Measurements from ENCODE around the gene USP49.
A peak's percentile ranks its signal among the peaks of the same experiment; 100 is the strongest.

The USP49 gene

GRCh38 chr6:41787219-41787917 lies 107.8 kb downstream of the USP49 start, which contains the start of gene TOMM6:
Gene TOMM6 (plus strand): TSS chr6:41787694. CDS start chr6:41787698, 4 bp downstream.
- Histone ChIP-seq H3K9ac (ENCODE audit: low read depth, low read length) (peak within 1 kb of the TSS; percentile 91), H3K27ac (ENCODE audit: low read depth, low read length) (peak within 1 kb of the TSS; percentile 91), H3K9me3 (ENCODE audit: control insufficient read depth, insufficient read depth, low read length) (no peaks in the 10 kb centered on the region; the same call in 1 of the 2 replicates), H3K36me3 (ENCODE audit: control insufficient read depth, insufficient read depth, low read length) (peaks cover 36% of the 10 kb centered on the region), H3K4me1 (ENCODE audit: control insufficient read depth, insufficient read depth, low read length) (0 out of 2 replicates have a peak, but pooled peaks cover 6% of the 10 kb centered on the region), H3K27me3 (ENCODE audit: control insufficient read depth, insufficient read depth, low read length) (peaks cover 38% of the 10 kb centered on the region), H3K4me3 (ENCODE audit: low read depth, low read length) (peak within 1 kb of the TSS; percentile 86)

DNA sequence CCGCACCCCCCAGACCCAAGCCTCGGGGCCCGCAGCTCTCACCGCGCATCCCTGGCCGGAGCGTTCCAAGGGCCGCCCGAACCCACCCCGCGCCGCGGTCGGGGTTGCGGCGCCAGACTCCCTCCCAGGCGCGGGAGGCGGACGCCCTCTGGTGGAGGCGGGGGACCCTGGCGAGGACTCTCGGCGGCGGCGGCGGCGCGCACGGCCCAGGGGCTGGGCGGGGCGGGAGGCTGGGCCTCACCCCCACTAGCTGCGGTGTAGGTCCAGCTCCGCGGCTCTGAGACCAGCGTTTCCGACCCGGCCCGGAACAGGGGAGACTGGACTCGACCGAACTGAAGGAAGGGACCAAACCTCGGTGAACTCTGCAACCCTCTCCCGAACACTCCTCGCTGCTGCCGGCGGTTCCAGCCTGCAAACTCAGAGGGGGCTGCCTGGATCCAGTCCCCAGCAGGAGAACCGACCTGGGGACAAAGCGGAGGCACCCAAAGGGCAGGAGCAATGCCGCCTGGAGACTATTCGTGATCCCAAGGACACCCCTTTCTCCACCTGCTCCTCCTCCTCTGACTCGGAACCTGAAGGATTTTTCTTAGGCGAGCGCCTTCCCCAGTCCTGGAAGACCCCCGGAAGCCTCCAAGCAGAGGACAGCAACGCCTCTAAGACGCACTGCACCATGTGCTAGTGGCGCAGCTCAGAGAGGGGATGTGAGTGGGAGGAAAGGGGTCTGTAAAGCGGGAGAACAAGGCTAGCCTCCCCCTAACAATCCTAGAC lies 108.5 kb downstream of the USP49 start:
- Histone ChIP-seq H3K9ac (ENCODE audit: low read depth, low read length) (0 out of 2 replicates have a peak overlapping the region, but pooled peaks have one; percentile 1), H3K36me3 (ENCODE audit: control insufficient read depth, insufficient read depth, low read length) (peaks cover 29% of the 10 kb centered on the region), H3K9me3 (ENCODE audit: control insufficient read depth, insufficient read depth, low read length) (no peaks in the 10 kb centered on the region; the same call in 1 of the 2 replicates), H3K4me1 (ENCODE audit: control insufficient read depth, insufficient read depth, low read length) (0 out of 2 replicates have a peak, but pooled peaks cover 6% of the 10 kb centered on the region), H3K27me3 (ENCODE audit: control insufficient read depth, insufficient read depth, low read length) (peaks cover 42% of the 10 kb centered on the region), H3K27ac (ENCODE audit: low read depth, low read length) (peak overlapping the region; percentile 80), H3K4me3 (ENCODE audit: low read depth, low read length) (peak overlapping the region; percentile 86)

- Histone ChIP-seq H3K4me3 (ENCODE audit: low read depth, low read length) (peak overlapping the region; percentile 86), H3K9me3 (ENCODE audit: control insufficient read depth, insufficient read depth, low read length) (no peaks in the 10 kb centered on the region; the same call in 1 of the 2 replicates), H3K27ac (ENCODE audit: low read depth, low read length) (no peak overlapping the region), H3K4me1 (ENCODE audit: control insufficient read depth, insufficient read depth, low read length) (0 out of 2 replicates have a peak, but pooled peaks cover 11% of the 10 kb centered on the region), H3K9ac (ENCODE audit: low read depth, low read length) (no peak overlapping the region), H3K27me3 (ENCODE audit: control insufficient read depth, insufficient read depth, low read length) (peaks cover 49% of the 10 kb centered on the region), H3K36me3 (ENCODE audit: control insufficient read depth, insufficient read depth, low read length) (peaks cover 21% of the 10 kb centered on the region)
Observed at GRCh38 chr6:41785689-41786450, 109.3 kb downstream of the USP49 start.

DNA sequence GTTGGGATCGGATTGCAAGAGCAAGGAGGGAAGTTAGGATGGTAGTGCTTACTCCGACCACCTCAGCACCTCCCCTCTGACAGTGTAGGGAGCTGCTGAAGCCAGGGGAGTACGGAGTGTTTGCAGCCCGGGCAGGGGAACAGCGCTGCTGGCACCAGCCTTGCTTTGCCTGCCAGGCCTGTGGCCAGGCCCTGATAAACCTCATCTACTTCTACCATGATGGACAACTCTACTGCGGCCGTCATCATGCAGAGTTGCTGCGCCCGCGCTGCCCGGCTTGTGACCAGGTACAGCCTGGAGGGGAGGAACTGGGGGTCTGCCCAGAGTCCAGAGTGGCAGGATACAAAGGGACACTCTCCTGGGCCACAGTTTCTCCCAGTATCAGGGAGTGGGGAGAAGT lies 109.9 kb downstream of the USP49 start:
- Histone ChIP-seq H3K27ac (ENCODE audit: low read depth, low read length) (no peak overlapping the region), H3K4me1 (ENCODE audit: control insufficient read depth, insufficient read depth, low read length) (0 out of 2 replicates have a peak, but pooled peaks cover 11% of the 10 kb centered on the region), H3K36me3 (ENCODE audit: control insufficient read depth, insufficient read depth, low read length) (peaks cover 15% of the 10 kb centered on the region), H3K4me3 (ENCODE audit: low read depth, low read length) (no peak overlapping the region), H3K9ac (ENCODE audit: low read depth, low read length) (no peak overlapping the region), H3K27me3 (ENCODE audit: control insufficient read depth, insufficient read depth, low read length) (peaks cover 49% of the 10 kb centered on the region), H3K9me3 (ENCODE audit: control insufficient read depth, insufficient read depth, low read length) (no peaks in the 10 kb centered on the region; the same call in 1 of the 2 replicates)

GRCh38 chr6:41784581-41785171 lies 110.5 kb downstream of the USP49 start:
- 0 out of 2 replicates have a peak, but pooled peaks cover 11% of the 10 kb centered on the region for H3K4me1 ChIP-seq (ENCODE audit: control insufficient read depth, insufficient read depth, low read length)
- H3K9me3 ChIP-seq (ENCODE audit: control insufficient read depth, insufficient read depth, low read length): no peaks in the 10 kb centered on the region; the same call in 1 of the 2 replicates
- H3K27me3 ChIP-seq (ENCODE audit: control insufficient read depth, insufficient read depth, low read length): peaks cover 49% of the 10 kb centered on the region
- no peak overlapping the region for H3K4me3 ChIP-seq (ENCODE audit: low read depth, low read length)
- H3K9ac ChIP-seq (ENCODE audit: low read depth, low read length): no peak overlapping the region
- H3K27ac ChIP-seq (ENCODE audit: low read depth, low read length): no peak overlapping the region
- H3K36me3 ChIP-seq (ENCODE audit: control insufficient read depth, insufficient read depth, low read length): peaks cover 9% of the 10 kb centered on the region

- H3K4me3 ChIP-seq (ENCODE audit: low read depth, low read length): no peak overlapping the region
- H3K27me3 ChIP-seq (ENCODE audit: control insufficient read depth, insufficient read depth, low read length): peaks cover 49% of the 10 kb centered on the region
- H3K36me3 ChIP-seq (ENCODE audit: control insufficient read depth, insufficient read depth, low read length): no peaks in the 10 kb centered on the region
- no peak overlapping the region for H3K9ac ChIP-seq (ENCODE audit: low read depth, low read length)
- H3K4me1 ChIP-seq (ENCODE audit: control insufficient read depth, insufficient read depth, low read length): 0 out of 2 replicates have a peak, but pooled peaks cover 14% of the 10 kb centered on the region
- no peaks in the 10 kb centered on the region for H3K9me3 ChIP-seq (ENCODE audit: control insufficient read depth, insufficient read depth, low read length)
- no peak overlapping the region for H3K27ac ChIP-seq (ENCODE audit: low read depth, low read length)
Observed at GRCh38 chr6:41783106-41783780, 111.9 kb downstream of the USP49 start.

DNA sequence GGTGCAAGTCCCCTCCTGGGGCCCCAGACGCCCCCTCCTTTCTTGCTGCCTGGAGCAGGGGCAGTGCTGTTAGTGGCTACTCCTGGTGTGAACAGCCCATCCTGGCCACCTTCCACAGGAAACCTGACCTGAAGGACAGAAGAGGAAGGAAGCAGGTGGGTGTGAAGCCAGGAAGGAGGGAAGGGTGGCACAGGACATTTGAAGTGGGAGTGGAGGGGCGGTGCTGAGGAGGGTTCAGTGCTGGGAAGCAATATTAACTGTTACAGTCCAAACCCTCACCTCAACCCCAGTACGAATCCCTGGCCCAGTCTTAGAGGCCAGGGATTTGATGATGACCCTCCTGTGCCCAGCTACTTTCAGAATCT lies 113.8 kb downstream of the USP49 start:
- Histone ChIP-seq H3K36me3 (ENCODE audit: control insufficient read depth, insufficient read depth, low read length) (0 out of 2 replicates have a peak, but pooled peaks cover 5% of the 10 kb centered on the region), H3K27ac (ENCODE audit: low read depth, low read length) (no peak overlapping the region)

GRCh38 chr6:41780551-41781365 lies 114.4 kb downstream of the USP49 start, which contains the start of gene PRICKLE4:
Gene PRICKLE4 (plus strand): TSS chr6:41780782. CDS start chr6:41783474, 2,692 bp downstream.
- H3K9ac ChIP-seq (ENCODE audit: low read depth, low read length): no peak within 1 kb of the TSS
- H3K9me3 ChIP-seq (ENCODE audit: control insufficient read depth, insufficient read depth, low read length): no peaks in the 10 kb centered on the region
- H3K4me1 ChIP-seq (ENCODE audit: control insufficient read depth, insufficient read depth, low read length): 0 out of 2 replicates have a peak, but pooled peaks cover 14% of the 10 kb centered on the region
- no peak within 1 kb of the TSS for H3K27ac ChIP-seq (ENCODE audit: low read depth, low read length)
- peaks cover 45% of the 10 kb centered on the region for H3K27me3 ChIP-seq (ENCODE audit: control insufficient read depth, insufficient read depth, low read length)
- 0 out of 2 replicates have a peak, but pooled peaks cover 5% of the 10 kb centered on the region for H3K36me3 ChIP-seq (ENCODE audit: control insufficient read depth, insufficient read depth, low read length)
- H3K4me3 ChIP-seq (ENCODE audit: low read depth, low read length): peak within 1 kb of the TSS; percentile 86

More for the DNA sequence above, 113.8 kb downstream of the USP49 start:
- Histone ChIP-seq H3K4me3 (ENCODE audit: low read depth, low read length) (peak overlapping the region; percentile 86), H3K27me3 (ENCODE audit: control insufficient read depth, insufficient read depth, low read length) (peaks cover 49% of the 10 kb centered on the region), H3K9me3 (ENCODE audit: control insufficient read depth, insufficient read depth, low read length) (no peaks in the 10 kb centered on the region), H3K4me1 (ENCODE audit: control insufficient read depth, insufficient read depth, low read length) (0 out of 2 replicates have a peak, but pooled peaks cover 14% of the 10 kb centered on the region), H3K9ac (ENCODE audit: low read depth, low read length) (no peak overlapping the region)

- Histone ChIP-seq H3K4me1 (ENCODE audit: control insufficient read depth, insufficient read depth, low read length) (0 out of 2 replicates have a peak, but pooled peaks cover 12% of the 10 kb centered on the region), H3K27me3 (ENCODE audit: control insufficient read depth, insufficient read depth, low read length) (peaks cover 37% of the 10 kb centered on the region), H3K9me3 (ENCODE audit: control insufficient read depth, insufficient read depth, low read length) (no peaks in the 10 kb centered on the region), H3K36me3 (ENCODE audit: control insufficient read depth, insufficient read depth, low read length) (peaks cover 11% of the 10 kb centered on the region), H3K9ac (ENCODE audit: low read depth, low read length) (no peak within 1 kb of the TSS), H3K27ac (ENCODE audit: low read depth, low read length) (no peak within 1 kb of the TSS), H3K4me3 (ENCODE audit: low read depth, low read length) (peak within 1 kb of the TSS; percentile 86)
Observed at GRCh38 chr6:41779788-41780550, 115.2 kb downstream of the USP49 start, which contains the start of gene FRS3. Gene FRS3 (minus strand): TSS chr6:41779900. CDS start chr6:41776987, 2,913 bp downstream.
